Measurements from ENCODE around the gene NDUFB11. TPM values are rescaled to one million over a fixed set of nuclear protein-coding genes. Genes with fewer than 3 reads are reported as not detected.

NDUFB11 gene
- total and polyA plus RNA-seq, 2 donors (not counting 1 experiment from before 2014, with no cell fraction given), result 56.8 to 59.7 TPM

DNA sequence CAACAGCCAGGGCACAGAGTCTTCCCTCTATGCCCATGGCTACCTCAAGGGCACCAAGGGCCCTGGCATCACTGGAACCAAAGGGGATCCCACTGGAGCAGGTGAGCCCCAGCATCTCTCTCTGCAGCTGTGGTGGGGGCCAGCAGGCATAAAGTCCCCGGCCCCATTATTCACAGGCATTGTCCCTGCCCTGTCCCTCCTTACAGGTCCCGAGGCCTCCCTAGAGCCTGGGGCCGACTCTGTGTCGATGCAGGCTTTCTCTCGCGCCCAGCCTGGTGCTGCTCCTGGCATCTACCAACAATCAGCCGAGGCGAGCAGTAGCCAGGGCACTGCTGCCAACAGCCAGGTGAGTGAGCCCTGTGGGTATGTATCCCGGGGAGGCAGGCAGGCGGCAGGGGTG lies 36.8 kb upstream of the NDUFB11 start:
- WGBS (ENCODE audit: insufficient coverage), result 98% methylated on average over 9 of the region's 10 CpGs
- H3K9ac ChIP-seq (ENCODE audit: low read length), result no peak overlapping the region
- Mint-ChIP-seq H3K27me3 (no peaks in the 10 kb centered on the region), H3K4me3 (no peak overlapping the region), H3K27ac (no peak overlapping the region), H3K4me1 (no peaks in the 10 kb centered on the region), H3K9me3 (ENCODE audit: insufficient read depth) (no peaks in the 10 kb centered on the region)
- CTCF ChIA-PET, result no interaction called here
- DNase-seq (no peak), ATAC-seq (ENCODE audit: low read depth) (no peak)
- no peaks in the 10 kb centered on the region for H3K9me3 ChIP-seq (ENCODE audit: control extremely low read depth in 1 of 3, control insufficient read depth in 2 of 3, insufficient read depth in 1 of 3, low read length in 2 of 3)
- TF ChIP-seq EZH2 (IDR thresholded peaks at IDR 0.05; ENCODE audit: borderline replicate concordance, insufficient read depth, low read depth, low read length, poor library complexity, severe bottlenecking), result no peak
- TF ChIP-seq, protein P1, sequence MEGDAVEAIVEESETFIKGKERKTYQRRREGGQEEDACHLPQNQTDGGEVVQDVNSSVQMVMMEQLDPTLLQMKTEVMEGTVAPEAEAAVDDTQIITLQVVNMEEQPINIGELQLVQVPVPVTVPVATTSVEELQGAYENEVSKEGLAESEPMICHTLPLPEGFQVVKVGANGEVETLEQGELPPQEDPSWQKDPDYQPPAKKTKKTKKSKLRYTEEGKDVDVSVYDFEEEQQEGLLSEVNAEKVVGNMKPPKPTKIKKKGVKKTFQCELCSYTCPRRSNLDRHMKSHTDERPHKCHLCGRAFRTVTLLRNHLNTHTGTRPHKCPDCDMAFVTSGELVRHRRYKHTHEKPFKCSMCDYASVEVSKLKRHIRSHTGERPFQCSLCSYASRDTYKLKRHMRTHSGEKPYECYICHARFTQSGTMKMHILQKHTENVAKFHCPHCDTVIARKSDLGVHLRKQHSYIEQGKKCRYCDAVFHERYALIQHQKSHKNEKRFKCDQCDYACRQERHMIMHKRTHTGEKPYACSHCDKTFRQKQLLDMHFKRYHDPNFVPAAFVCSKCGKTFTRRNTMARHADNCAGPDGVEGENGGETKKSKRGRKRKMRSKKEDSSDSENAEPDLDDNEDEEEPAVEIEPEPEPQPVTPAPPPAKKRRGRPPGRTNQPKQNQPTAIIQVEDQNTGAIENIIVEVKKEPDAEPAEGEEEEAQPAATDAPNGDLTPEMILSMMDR (IDR thresholded peaks at IDR 0.05), result no peak
- no peak overlapping the region for H3K4me3 ChIP-seq (ENCODE audit: control extremely low read depth in 1 of 5, extremely low read depth in 1 of 5, insufficient read depth in 1 of 5, low read depth in 2 of 5, low read length in 4 of 5)
- POLR2A ChIA-PET, result no interaction called here
- no peaks in the 10 kb centered on the region for H3K79me2 ChIP-seq (ENCODE audit: control insufficient read depth, insufficient read depth, low read length)
- H3K27ac ChIP-seq (ENCODE audit: low read length in 2 of 2), result no peak overlapping the region
- no peak overlapping the region for H3K4me2 ChIP-seq (replicated peaks; ENCODE audit: low read depth, low read length, poor library complexity, severe bottlenecking)
- H2AFZ ChIP-seq (ENCODE audit: insufficient read depth, low read depth, low read length, poor library complexity, severe bottlenecking), result no peak overlapping the region
- H3K36me3 ChIP-seq (replicated peaks in 1 of 2; ENCODE audit: control extremely low read depth in 1 of 2, control insufficient read depth in 1 of 2, extremely low read depth in 1 of 2, insufficient read depth in 2 of 2, low read length in 1 of 2), result peaks cover 0 to 43% of the 10 kb centered on the region in 2 experiments
- no peaks in the 10 kb centered on the region for H3K4me1 ChIP-seq (ENCODE audit: control insufficient read depth in 2 of 2, insufficient read depth in 2 of 2, low read length in 2 of 2)
- H4K20me1 ChIP-seq (ENCODE audit: control insufficient read depth, insufficient read depth, low read length, poor library complexity, severe bottlenecking), result no peaks in the 10 kb centered on the region
- H3K27me3 ChIP-seq (replicated peaks in 1 of 4; ENCODE audit: control extremely low read depth in 1 of 4, control insufficient read depth in 3 of 4, insufficient read depth in 4 of 4, low read length in 3 of 4), result no peaks in the 10 kb centered on the region
- intact Hi-C loops (cut with micrococcal nuclease), result no loop called here

DNA sequence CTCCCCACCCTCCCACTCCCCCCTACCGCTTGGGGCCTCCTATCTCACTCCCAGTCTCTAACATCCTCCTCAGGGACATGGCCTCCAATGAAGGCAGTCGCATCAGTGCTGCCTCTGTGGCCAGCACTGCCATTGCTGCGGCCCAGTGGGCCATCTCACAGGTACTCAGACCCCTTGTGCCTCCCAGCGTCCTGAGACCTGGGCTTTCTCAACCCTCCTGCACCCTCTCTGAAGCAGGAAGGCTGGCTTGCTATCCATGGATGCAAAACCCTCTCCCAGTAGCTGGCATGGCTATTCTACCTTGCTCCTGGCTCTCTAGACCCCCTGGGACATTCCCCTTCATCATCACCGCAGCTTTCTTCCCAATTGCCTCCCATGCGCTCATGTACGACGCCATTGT lies 35.8 kb upstream of the NDUFB11 start:
- intact Hi-C loops (cut with micrococcal nuclease), result no loop called here
- H3K79me2 ChIP-seq (ENCODE audit: control insufficient read depth, insufficient read depth, low read length), result no peaks in the 10 kb centered on the region
- Mint-ChIP-seq H3K4me1 (no peaks in the 10 kb centered on the region), H3K27ac (no peak overlapping the region), H3K4me3 (no peak overlapping the region), H3K27me3 (no peaks in the 10 kb centered on the region), H3K9me3 (ENCODE audit: insufficient read depth) (no peaks in the 10 kb centered on the region)
- DNase-seq (no peak), ATAC-seq (ENCODE audit: low read depth) (no peak)
- no peaks in the 10 kb centered on the region for H3K4me1 ChIP-seq (ENCODE audit: control insufficient read depth in 2 of 2, insufficient read depth in 2 of 2, low read length in 2 of 2)
- peaks cover 0 to 42% of the 10 kb centered on the region in 2 experiments for H3K36me3 ChIP-seq (replicated peaks in 1 of 2; ENCODE audit: control extremely low read depth in 1 of 2, control insufficient read depth in 1 of 2, extremely low read depth in 1 of 2, insufficient read depth in 2 of 2, low read length in 1 of 2)
- H3K27ac ChIP-seq (ENCODE audit: low read length in 2 of 2), result no peak overlapping the region
- no peak overlapping the region for H3K9ac ChIP-seq (ENCODE audit: low read length)
- no peak for TF ChIP-seq EZH2 (IDR thresholded peaks at IDR 0.05; ENCODE audit: borderline replicate concordance, insufficient read depth, low read depth, low read length, poor library complexity, severe bottlenecking)
- TF ChIP-seq, protein P1 (IDR thresholded peaks at IDR 0.05), result no peak
- H3K4me2 ChIP-seq (replicated peaks; ENCODE audit: low read depth, low read length, poor library complexity, severe bottlenecking), result no peak overlapping the region
- POLR2A ChIA-PET, result no interaction called here
- H3K27me3 ChIP-seq (replicated peaks in 1 of 4; ENCODE audit: control extremely low read depth in 1 of 4, control insufficient read depth in 3 of 4, insufficient read depth in 4 of 4, low read length in 3 of 4), result no peaks in the 10 kb centered on the region
- H4K20me1 ChIP-seq (ENCODE audit: control insufficient read depth, insufficient read depth, low read length, poor library complexity, severe bottlenecking), result no peaks in the 10 kb centered on the region
- no peaks in the 10 kb centered on the region for H3K9me3 ChIP-seq (ENCODE audit: control extremely low read depth in 1 of 3, control insufficient read depth in 2 of 3, insufficient read depth in 1 of 3, low read length in 2 of 3)
- no peak overlapping the region for H3K4me3 ChIP-seq (ENCODE audit: control extremely low read depth in 1 of 5, extremely low read depth in 1 of 5, insufficient read depth in 1 of 5, low read depth in 2 of 5, low read length in 4 of 5)
- WGBS (ENCODE audit: insufficient coverage), result no CpG with 5 or more reads among the region's 8 CpGs
- CTCF ChIA-PET, result no interaction called here
- H2AFZ ChIP-seq (ENCODE audit: insufficient read depth, low read depth, low read length, poor library complexity, severe bottlenecking), result no peak overlapping the region

Measured in B cell (primary cell).